Suppressor macrophage treated with lipopolysaccharide for 1 hour (primary cell): ENCODE measurements around the gene UTP25.
A peak's percentile ranks its signal among the peaks of the same experiment; 100 is the strongest.
"Not testable (repeated sequence)": the region's sequence is repeated elsewhere in the genome, so short reads cannot be mapped to it uniquely, and the experiment has no call there.

Source experiments
- DNase-seq, 3 donors: peaks; one replicate each; pipeline ENCODE4 v3.0.0-alpha.2; 2020 to 2022

Gene UTP25

GRCh38 chr1:209827384-209828262 is at the start of gene UTP25:
TSS of gene UTP25 (plus strand) at chr1:209827972. CDS start at chr1:209828064, 92 bp downstream.
- DNase-seq, result peak; percentile 97 to 100 (median 99)

- no peak for DNase-seq
Measured at GRCh38 chr1:209778102-209778501, 49.7 kb upstream of the UTP25 start.

GRCh38 chr1:209780268-209780667 is 47.5 kb upstream of the UTP25 start:
- DNase-seq, result no peak

DNA sequence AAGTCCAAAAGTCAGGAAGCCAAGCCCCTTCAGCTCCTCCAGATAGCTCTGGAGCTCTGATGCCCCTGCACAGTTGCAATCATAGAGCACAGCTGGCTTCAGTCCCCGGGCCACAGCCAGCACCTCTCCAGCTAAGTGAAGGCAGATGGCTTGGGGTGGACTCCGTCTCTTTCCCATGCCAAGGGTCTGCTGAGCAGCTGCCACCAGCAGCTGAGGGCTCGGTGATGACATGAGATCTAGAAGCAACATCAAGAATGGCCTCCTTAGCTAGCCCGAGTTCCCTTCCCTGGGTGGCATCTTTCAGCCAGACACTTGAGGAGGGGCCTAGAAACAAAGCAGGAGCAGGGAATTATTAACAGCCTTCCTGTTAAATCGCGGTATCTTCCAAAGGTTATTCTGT is 44.4 kb upstream of the UTP25 start:
- no peak for DNase-seq

DNA sequence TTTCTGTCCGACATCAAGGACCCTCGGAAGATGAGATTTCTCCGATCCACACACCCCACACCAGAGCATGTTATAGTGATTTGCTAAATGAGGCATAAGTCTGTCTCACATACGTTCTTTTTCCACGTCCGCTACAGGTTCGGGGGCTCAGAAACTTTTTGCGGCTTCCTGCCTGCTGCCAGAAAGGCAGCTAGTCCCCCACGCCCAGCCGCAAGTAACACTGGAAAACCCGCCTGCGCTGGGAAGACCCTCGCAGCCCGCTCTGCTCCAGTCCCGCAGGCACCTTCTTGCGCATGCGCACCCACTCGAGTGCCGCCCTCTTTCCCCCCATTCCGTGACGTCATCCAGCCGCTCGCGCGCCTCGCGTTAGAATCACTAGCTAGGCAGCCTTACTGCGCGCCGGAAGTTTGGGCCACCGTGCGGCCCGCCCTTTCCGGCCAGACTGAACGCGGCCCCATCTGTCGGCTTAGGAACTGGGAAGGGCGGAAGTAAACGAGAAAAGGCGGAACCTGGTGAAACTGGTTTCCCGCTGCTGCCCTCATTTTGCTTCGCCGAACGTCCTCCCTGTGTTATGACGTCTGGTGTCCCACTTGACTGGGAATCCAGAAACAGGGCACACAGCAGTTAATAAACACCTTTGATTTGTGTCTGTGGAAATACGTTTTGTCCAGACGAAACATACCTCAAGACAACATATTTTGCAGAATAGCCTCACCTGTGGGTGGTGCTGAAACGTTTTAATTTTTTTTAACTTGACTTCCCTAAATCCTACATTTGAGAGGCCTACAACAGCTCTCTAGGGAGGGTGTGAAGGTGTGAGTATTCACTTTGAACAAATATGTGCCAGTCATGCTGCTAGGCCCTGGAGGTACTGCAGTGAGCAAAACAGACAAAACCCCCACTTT is 43.3 kb upstream of the UTP25 start, which contains the start of gene C1orf74:
C1orf74 (minus strand) TSS at position 295 of the 905 bp plus-strand sequence. CDS start 925 bp downstream, outside the sequence.
- peak; percentile 100 for DNase-seq

DNA sequence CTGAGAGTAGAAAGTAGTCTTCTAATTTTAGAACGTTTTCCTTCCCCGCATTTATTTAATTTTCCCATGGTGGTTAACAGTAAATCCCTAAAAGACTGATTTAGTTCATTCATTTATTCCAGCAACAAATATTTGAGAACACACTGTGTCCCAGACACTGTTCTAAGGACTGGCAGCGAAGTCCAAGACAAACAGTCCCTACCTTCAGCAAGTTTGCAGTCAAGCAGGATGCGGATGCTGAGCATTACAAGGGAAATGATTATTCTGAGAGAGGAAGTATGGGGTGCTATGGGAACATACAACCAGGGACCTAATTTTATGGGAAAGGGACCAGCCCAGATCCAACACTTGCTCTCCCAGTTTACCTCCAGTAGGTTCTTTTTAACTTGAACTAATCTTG is 42.2 kb upstream of the UTP25 start:
- DNase-seq, result no peak

DNA sequence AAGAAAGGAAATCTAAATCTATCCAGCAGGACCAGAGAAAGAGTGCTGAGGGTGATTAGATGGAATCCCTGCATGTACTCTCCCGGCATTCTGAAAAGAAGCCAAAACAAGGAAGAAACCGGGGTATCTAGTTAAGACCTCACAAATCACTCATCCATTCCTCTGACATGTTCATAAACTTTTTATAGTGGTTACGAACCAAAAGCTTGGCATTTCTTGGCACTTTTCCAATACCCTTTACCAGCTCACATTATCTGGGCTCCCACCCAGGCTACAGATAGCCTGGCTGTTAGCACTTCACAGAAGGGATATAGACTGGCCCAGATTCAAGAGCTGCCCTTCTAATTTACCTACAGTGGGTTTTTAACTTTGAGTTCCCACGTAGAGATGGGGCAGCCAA is 41.6 kb upstream of the UTP25 start:
- no peak for DNase-seq

DNA sequence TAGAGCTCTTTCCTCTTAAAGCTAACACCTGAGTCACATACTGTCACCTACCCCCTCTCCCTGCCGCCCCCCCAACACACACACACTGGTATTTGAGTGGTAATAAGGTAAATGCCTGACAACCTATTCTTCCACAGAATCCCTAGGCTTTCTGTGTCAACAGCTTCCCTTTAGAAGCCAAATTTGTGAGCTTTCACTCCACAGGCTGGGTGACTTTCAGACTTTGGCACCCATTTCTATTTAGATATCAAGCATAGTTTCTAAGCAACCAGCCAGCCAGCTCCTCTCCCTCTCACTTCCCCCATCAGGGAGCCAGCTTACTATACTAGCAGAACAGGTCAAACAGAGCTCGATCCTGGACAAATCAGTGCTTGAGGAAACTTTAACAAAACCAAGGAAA is 40.2 kb upstream of the UTP25 start:
- no peak for DNase-seq

DNA sequence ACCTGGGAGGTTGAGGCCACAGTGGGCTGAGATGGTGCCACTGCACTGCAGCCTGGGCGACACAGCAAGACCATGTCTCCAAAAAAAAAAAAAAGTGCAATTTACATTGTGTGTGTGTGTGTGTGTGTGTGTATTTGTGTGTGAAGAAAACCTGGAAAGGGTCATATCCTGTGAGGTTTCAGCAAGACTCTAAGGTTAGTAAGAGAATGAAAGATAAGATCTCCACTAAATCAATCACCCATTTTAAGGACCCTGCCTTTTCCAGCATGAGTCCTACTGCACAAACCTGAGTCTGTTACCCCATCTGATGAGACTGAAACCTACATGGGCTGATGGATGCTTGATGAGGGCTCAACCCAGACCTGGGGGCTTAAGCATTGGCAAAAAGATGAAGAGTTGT is 38.5 kb upstream of the UTP25 start:
- DNase-seq, result no peak

DNA sequence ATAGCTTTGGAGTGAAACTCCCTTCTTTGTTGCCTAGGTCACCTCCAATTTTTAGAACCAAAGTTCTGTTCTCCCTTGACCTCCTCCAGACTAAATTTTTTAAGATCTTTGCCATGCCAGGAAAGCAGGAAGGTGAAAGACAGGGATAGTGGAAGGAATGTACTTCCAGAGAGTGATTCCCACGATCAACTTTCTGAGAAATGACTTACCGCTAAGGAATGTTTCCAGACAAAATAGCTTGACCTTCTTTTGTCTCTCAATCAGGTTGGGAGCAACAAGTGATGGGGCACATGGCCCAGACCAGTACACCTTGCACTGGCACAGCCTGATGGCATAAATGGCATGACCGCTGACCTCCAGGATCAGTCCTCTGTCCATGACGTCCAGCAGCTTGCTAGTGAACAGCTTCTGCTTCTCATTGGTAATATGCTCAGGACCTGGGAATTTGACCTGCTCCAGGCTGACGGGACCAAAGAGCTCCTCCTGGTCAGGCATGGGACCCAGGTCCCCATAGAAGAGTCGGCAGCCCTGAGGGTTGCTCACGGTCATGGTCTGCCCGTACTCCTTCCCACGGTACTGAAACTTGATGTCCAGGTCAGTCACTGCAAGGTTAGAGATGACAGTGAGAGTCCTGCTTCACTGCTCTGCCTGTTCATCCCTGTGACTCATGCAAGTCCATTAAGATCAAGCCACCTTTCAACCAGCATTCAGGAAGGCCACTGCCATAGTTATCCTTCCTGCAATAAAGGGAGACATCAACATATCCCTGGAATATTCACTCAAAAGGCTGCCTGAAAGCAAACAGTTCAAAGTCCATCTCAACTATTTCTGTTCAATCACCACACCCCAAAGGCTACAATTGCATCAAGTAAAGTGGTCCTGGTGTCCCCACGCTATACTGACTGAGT is 37.2 kb upstream of the UTP25 start:
- no peak for DNase-seq

DNA sequence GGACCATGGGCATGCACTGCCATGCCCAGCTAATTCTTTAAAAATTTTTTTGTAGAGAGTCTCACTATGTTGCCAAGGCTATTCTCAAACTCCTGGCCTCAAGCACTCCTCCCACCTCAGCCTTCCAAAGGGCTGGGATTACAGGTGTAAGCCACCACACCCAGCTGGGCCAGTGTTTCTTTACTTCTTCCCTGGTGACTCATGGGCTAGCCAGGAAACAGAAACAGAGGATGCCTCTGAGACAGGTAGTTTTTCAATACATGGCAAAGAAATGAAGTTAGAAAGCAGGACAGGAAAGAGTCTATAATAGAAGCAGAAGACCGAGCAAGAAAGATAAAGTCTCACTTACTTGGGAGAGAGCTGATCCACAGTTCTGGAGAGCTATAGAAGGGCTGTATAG is 35.9 kb upstream of the UTP25 start:
- no peak for DNase-seq

DNA sequence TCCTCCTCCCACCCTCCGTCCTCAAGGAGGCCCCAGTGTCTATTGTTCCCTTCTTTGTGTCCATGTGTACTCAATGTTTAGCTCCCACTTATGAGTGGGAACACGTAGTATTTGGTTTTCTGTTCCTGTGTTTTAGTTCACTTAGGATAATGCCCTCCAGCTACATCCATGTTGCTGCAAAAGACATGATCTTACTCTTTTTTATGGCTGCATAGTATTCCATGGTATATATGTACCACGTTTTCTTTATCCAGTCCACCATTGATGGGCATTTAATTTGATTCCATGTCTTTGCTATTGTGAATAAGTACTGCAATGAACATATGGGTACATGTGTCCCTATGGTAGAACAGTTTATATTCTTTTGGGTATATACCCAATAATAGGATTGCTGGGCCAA is 34.1 kb upstream of the UTP25 start:
- DNase-seq, result not testable (repeated sequence)

GRCh38 chr1:209797978-209798639 is 29.7 kb upstream of the UTP25 start:
- no peak for DNase-seq

- no peak for DNase-seq
Measured at GRCh38 chr1:209800984-209801834, 26.6 kb upstream of the UTP25 start.

DNA sequence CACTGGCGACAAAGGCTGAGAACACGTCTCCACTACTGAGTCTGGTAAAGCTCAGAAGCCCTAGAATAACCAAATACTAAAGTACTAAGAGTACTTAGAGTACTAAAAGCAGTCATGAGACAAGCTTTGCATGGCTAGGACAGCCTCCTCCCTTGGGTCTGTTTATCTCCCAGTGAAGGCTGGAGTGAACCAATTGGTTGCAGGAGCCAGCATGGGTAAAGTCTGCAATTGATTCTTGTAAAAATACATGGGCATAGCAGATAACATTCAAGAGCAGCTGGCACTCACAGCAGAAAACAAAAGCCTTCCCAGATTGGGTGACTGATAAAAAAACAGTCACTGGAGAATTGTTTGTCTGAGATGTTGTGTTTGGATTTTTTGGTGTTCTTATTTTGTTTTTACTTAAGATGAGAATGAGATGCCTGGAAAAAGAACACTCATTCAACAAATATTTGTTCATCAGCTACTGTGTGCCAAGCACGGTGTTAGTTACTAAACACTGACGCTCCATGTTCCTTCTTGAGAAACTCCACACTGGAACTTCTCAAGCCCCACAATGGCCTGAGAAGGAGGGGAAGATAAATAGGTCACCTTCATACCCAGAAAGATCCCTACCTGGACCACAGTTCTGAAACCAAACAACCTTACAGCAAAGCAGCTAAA is 25.5 kb upstream of the UTP25 start:
- DNase-seq, result no peak

DNA sequence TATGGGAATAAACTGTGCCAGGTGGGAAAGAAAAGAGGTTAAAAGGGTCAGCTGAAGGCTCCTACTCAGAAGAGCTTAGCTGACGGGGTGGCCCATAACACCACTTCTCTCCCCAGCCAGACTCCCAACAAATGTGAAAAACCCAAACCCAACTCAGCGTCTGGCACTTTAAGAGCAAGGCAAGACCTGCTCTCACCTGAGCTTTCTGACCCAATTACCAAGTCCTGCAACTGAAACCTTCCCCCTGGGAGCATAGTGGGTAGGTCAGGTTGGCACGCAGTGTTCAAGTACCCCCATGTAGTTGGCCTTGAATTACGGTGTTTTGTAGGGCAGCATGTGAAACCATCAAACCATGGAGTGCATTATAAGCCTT is 25.0 kb upstream of the UTP25 start:
- no peak for DNase-seq

DNA sequence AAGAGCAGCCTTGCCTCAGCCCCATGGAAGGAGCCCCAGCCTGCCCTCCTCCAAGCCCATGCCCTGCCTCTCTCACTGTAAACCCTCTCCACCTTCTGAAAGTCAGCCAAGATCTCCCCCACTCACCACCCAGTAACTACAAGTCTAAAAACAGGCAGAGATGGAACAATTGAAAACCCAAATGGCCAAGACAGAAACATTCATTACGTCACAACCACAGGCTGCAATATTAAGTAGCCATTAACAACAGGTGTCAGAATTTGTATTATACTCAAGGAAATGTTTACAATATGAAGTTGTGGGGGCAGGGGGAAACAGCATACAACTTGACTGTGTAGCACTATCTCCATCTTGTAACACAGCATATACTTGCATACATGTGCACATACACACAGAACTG is 24.2 kb upstream of the UTP25 start:
- DNase-seq, result no peak

- DNase-seq, result no peak
Measured at GRCh38 chr1:209805341-209805781, 22.4 kb upstream of the UTP25 start.

GRCh38 chr1:209805875-209806760 is 21.7 kb upstream of the UTP25 start, which contains the start of gene IRF6:
TSS of gene IRF6 (minus strand) at chr1:209806142. CDS start at chr1:209801413, 4,729 bp downstream.
- peak; percentile 79 to 92 (median 84) for DNase-seq
